Thyroid gland (tissue), 4 donors: ENCODE measurements around the gene CYP26B1.

Experiments used
- POLR2A ChIP-seq, 2 donors: fragments of 450-650 bp; IDR thresholded peaks; one replicate each; pipeline ENCODE4 v1.6.1; 2017; ENCODE audit warnings: antibody characterized with exemption in 2 of 2, mild to moderate bottlenecking in 2 of 2, moderate library complexity in 1 of 2
- TF ChIP-seq, protein P1 (sequence below), 6 experiments: fragments of 200-600 bp in 3 of 6; fragments of 450-650 bp in 3 of 6; sonication (generic) in 3 of 6; IDR thresholded peaks; one replicate each; pipeline ENCODE4 v1.5.1; 2016 to 2019; ENCODE audit warnings: antibody characterized with exemption in 6 of 6, mild to moderate bottlenecking in 2 of 6, inconsistent platforms in 1 of 6, moderate library complexity in 1 of 6

DNA sequence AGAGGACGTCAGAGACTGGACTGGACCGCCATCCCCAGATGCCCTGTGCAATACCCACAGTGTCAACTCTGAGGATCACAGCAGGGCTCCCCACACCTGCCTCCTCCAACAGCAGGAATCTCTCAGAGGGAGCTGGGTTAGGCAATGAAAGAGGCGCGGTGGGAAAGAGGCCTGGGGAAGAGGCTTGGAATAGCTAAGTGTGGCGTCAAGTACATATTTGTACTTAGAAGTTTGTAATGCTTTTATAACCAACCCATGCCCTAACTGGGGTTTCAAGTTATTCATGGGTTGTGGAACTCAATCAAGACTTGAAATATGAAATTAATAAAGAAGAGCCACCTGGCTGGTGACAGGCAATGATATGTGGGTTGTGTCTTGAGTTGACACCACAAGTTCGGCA is 28.7 kb downstream of the CYP26B1 start:
- TF ChIP-seq, protein P1, sequence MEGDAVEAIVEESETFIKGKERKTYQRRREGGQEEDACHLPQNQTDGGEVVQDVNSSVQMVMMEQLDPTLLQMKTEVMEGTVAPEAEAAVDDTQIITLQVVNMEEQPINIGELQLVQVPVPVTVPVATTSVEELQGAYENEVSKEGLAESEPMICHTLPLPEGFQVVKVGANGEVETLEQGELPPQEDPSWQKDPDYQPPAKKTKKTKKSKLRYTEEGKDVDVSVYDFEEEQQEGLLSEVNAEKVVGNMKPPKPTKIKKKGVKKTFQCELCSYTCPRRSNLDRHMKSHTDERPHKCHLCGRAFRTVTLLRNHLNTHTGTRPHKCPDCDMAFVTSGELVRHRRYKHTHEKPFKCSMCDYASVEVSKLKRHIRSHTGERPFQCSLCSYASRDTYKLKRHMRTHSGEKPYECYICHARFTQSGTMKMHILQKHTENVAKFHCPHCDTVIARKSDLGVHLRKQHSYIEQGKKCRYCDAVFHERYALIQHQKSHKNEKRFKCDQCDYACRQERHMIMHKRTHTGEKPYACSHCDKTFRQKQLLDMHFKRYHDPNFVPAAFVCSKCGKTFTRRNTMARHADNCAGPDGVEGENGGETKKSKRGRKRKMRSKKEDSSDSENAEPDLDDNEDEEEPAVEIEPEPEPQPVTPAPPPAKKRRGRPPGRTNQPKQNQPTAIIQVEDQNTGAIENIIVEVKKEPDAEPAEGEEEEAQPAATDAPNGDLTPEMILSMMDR (IDR thresholded peaks at IDR 0.05), result no peak
- TF ChIP-seq POLR2A (IDR thresholded peaks at IDR 0.05), result no peak
